Cerebellar cortex (tissue), 1 donor: Measurements from ENCODE around the gene TGFBR3.

ENCODE experiments used
- DNase-seq: peaks from one replicate; pipeline ENCODE4 v3.0.0-alpha.2; 2015; ENCODE audit warnings: low spot score

The TGFBR3 gene

DNA sequence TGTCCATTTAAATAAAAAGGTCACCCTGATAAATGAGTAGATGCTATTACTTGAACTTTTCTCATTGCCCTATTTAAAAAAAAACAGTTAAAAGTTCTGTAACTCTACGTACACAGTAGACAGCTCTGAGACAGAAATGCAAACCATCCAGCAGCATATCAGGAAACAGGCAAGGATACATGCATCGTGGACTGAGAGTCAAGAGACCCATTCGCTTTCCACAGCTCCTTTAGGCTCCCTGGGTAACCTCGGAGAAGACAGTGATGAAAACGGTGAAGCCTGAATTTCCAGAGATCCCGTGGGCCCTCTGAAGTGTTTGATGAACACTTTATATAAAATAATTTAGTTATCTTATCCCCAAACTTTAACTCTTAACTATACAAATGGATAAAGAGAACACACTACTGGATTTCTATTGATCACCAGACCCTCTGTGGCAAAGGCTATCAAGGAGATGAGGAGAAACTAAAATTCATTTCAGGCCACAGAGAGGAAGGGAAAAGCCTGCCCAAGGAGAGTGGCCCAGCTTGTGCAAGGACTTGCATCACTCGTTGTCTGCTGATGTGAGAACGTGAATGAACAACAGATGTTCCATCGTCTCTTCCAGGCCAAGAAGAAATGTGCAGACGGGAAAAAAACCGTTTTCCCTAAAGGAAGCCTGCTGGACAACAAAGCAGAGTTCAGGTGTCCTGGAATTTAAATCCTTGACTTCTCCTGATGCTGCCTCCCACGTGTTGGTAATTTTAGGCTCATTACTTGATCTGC is 131.0 kb downstream of the TGFBR3 start:
- no peak for DNase-seq

DNA sequence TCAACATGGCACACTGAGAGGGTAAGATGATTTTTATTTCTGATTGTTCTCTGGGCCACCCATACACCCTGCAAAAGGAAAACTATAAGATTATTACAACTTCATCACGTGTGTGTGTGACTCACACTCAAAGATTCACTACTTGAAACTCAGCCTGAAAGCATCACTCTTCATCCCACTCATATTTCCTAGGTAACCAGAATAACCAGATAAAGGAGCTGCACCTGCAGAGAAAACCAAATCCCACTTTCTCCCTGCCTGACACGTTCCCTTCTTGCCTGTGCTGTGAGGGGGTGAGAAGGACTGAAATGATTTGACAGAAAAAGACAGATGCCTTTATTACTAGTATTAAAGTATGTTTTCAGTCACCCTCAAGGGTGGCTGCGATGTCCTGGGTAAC is 131.6 kb downstream of the TGFBR3 start:
- no peak for DNase-seq

DNA sequence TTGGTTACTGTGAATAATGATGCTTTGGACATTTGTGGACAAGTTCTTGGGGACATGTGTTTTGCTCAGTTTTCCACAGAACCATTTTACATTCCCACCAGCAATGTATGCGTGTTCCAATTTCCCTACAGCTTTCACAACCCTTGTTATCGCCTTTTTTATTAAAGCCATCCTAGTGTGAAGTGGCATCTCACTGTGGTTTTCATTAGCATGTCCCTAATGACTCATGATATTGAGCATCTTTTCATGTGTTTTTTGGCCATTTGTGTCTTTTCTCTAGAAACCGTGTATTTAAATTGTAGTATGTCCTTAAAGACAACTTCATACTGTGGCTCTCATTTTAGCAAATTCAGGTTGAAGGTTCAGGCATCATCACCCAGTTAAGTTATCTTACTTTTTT is 132.1 kb downstream of the TGFBR3 start:
- no peak for DNase-seq

DNA sequence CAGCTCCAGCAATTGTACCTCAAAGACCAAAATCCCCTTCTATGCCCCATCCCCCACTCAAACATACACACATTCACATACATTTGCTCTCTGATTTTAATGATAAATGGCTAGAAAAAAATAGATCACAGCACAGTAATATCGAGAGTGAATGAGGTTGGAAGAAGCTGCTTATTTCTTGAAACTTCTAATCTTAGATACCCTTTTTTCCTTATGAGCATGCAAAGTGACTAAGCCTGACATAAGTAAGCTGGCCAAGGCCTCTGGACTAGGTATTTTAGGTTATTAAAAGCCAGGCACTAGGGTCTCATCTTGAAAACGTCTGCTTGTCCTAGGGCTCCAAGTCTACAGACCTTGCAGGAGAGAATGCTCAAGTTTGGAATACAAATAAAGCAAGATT is 133.6 kb downstream of the TGFBR3 start:
- DNase-seq = no peak

DNA sequence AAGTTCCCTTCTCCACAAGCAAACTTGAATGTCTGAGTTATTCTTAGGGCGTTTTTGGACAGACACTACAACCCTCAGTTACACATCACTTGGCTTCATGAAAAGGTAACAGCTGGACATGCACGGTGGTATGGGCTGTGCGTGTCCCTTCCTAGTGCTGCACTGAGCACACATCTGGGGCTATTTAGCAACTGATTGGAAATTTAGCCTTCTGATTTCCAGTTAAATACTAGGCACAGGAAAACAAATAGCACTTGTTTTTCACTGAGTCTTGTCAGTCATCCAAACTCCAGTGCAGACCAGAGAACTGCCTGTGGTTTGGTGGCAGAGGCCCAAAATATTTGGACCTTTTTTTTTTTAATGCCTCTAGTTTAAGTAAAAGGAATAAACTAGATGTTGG is 134.7 kb downstream of the TGFBR3 start:
- peak; percentile 19 for DNase-seq

DNA sequence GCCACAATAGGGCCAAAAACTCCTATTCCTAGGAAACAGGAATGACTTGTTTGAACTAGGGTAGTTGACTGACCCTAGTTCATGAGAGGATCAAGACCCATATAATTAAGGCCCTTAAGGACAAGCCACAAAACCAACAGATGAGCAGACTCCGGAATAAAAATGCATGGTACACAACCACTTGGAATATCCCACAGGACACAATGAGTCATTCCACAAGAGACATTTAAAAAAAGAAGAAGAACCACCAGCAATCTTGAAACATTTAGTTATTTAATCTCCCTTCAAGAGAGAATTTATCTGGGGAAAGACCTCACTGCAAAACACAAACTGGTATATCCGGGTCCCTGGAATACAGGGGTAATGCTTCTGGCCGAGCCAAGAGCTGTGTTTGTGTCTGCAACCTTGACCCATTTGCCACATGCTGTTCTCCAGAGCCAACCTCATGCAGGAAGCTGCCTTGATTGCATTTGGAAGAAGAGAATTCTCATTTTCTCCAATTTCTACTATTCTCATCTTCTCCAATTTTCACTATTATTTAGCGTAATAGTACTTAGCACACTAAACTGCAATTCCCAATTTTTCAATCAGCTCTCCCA is 135.5 kb downstream of the TGFBR3 start:
- no peak for DNase-seq

DNA sequence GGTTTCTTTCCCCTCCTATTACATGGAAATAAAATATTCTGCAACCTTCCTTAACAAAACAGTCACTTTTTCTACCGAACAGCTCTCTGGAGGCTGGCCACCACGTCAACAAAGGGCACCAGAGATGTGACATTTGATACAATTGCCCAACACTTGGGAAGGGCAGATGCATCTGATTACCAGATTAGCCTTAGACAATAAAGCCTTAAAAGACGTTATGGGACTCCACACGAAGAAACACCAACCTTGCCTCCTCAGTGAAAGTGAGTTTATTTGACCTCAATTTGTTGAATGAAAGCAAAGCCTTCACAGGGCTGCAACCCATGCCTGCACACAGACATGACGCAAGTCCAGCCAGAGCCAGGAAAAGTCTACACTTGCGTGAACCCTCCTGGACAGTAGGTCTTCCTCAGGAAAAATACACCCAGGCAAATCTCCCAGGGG is 136.1 kb downstream of the TGFBR3 start:
- no peak for DNase-seq

DNA sequence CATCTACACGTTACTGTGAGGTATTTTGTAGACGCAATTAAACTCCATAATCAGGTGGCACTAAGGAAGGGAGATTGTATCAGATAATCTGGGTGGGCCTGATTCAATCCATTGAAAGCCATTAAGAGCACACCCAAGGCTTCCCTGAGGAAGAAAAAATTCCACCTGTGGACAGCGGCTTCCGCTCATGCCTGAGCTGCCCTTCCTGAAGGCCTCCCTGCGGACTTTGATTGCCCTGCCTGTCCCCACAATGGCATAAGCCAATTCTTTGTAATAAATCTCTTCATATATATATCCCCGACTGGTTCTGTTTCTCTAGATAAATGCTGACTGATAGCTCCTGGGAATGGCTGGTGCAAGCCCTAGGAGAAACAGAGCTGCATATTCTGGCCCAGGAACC is 138.3 kb downstream of the TGFBR3 start:
- no peak for DNase-seq

DNA sequence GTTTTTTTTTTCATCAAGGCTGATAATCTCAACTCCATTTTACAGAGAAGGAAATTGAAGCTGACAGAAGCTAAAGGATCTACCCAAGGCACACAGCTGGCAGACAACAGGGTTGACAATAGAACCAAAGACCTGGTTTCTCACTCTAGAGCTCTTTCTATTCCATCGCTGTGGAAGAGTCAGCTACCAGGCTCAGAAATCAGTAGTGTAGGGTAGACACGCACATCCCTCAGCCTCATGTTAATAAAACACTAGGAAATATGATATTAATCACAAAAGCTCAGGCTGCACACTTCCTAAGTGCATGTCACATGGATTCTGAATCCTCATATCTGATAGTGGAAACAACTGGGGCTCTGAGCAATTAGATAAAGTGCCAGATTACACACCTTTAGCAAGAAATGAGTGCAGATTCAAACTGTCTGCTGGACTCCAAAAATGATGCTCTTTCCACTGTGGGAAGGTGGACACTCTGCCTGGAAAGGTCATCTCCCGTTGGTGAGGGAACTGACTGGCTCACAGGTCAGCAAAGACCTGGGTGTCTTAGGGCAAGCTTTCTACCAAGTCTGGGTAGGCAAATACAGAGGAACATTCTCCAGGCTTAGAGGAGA is 139.1 kb downstream of the TGFBR3 start:
- DNase-seq = no peak

DNA sequence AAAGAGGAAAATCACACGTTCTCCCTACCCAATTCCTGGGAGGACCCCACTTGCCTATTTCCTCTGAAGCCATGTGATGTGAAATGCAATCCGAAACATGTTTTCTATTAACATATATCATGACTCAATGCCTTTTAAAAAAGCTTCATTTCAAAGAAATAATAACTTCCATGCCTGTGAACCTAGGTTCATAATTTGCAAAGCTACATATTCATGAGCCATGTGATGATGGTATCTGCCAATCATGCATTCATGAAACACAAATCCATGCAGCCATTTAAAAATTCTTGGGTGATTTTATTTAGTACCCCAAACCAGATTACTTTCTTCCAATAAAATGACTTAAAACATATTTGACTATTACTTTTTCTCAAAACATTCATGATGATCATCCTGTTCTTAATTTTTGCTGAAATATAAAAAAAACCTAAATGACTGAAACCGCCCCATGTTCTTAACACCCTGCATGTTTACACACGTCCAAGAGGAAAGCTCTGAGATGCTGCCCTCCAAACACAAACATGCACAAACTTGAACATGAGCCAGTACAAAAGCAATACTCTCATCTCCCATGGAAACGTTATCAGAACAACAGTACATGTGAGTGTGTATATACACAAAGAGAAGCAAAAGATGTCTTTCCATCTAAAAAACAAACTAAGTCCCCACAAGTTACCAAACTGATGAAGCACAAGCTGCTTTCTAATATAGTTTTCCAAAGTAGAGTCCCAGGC is 140.1 kb downstream of the TGFBR3 start:
- no peak for DNase-seq

DNA sequence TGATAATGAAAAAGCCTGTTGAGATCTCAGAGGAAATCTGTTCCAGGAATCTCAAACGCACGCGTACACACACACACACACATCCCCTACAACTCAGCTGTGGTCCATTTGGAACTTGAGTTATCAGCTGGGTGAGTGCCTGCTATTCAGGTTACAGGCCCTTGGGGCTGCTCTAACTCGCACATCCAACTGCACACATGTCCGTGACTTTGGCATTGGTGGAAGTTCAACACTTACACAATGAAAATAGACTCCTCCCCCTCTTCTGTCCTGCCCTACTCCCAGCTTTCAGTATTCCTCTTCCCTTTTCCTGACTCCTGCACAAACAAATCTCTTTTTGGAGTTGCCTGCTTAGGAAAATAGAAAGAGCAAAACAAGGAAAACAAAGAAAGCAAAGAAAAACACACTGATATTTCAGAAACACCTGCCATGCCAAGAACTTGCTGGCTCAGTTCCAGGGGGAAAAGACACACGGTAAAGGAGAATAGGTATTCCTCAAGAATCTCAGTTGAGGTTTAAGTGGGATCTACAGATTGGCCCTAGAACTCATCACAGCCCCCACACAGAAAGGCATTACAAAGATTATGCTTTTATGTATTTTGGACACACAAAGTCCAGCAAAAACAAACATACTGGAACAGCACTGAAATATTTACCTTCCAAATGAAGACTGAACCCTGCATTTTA is 140.9 kb downstream of the TGFBR3 start:
- DNase-seq = no peak

DNA sequence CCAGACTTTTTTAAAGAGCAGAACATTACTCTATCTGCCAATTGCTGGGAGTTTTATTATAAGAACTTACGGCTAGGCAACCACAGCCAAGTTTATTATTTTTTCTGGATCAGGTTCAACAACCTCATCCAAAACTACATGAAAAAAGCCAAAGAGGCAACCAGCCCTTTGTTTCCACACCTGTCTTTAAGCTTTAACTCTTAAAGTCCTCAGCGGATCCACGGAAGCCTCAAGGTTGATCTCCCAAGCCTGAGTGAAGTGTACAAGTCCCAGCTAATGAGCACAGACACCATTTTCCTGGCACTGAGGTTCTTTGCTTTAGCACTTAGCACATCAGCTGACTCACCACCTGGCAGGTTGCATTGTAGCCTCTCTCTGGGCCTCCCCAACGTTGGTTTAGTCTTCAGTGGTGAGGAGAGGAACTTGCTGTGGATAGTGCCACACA is 143.1 kb downstream of the TGFBR3 start:
- DNase-seq = no peak

DNA sequence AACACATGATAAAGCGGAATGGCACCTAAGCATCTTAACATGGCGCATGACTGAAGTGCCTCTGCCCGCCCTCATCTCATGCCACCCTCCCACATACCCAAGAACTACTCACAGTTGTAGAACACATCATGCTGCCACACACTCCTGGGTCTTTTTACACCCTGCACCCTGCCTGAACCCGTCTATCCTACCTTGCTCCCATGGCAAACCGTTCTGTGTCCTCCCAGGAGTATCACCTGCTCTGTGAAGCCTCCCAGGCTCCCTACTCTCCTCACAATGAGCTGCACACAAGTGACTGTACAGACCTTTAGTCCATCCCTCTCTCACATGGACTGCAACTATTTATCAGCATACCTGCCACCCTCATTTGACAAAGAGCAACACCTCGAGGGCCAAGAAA is 144.0 kb downstream of the TGFBR3 start:
- no peak for DNase-seq

DNA sequence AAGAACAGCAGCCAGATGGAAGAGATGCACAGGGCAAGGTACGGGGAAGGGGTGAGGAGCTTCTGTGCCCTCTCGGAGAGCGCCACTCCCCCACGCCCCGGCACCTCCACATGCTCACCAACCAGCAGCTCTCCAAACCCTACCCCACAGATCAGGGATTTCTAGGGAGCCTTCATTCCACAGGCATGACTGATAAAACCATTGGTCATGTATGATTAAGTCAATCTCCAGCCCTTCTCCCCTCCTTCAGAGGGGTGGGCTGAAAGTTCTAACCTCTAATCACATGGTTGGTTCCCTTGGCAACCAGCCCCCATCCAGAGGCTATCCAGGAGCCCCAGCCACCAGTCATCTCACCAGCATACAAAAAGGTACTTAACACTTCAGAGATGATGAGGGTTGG is 144.7 kb downstream of the TGFBR3 start:
- DNase-seq = no peak

DNA sequence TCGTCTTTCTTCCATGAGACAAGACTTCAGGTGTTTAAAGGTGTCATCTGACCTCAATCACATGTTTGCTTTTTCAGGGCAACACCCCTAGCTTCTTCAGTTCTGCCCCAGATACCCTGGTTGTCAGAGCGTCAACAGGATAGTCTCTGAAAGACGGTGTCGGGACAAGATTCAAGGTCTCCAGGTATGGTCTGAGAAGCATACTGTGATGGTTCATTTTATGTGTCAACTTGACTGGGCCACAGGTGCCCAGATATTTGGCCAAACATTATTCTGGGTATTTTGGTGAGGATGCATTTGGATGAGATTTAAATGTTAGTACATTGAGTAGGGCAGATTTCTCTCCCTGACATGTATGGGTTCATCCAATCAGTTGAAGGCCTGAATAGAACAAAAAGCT is 148.3 kb downstream of the TGFBR3 start:
- DNase-seq = no peak

DNA sequence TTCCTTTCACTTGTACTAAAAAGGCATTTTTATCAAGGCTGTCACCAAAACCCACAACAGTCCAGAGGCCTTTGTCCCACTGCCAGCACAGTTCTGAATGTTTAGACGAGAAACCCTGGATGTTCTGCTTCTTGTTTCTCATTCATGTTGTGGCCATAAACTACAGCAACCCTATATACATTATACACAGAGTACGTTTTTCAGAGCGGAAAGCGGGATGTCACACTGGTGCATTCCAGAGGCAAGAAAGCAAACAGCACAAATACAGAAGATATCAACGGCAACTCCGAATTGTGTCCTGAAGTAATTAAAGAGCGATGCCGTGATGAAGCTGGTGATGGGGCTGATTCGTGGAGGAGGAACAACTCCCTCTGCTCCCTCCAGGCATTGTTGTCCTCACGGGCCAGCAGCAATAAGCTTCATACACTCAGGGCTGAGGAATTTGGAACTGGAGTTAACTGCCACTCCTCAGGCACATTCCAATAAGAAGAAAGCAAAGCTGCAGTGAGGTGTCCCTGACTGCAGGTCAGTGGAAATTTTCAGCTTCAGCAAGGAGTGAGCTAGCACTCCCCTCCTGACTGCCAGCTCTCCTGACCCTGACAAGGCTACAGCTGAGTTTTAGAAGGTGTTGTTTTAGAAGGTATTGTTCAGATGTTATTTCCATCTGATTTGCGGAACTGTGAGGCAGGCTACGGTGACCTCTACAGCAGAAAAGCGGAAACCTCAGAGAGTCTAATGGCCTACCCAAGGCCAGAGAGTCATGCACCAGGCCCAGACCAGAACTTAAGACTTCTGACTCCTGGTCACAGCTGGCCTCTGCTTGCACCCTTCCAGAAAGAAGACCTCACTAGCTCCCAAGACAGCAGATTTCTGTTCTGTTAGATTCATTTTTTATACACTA is 149.0 kb downstream of the TGFBR3 start:
- peak; percentile 36 for DNase-seq

DNA sequence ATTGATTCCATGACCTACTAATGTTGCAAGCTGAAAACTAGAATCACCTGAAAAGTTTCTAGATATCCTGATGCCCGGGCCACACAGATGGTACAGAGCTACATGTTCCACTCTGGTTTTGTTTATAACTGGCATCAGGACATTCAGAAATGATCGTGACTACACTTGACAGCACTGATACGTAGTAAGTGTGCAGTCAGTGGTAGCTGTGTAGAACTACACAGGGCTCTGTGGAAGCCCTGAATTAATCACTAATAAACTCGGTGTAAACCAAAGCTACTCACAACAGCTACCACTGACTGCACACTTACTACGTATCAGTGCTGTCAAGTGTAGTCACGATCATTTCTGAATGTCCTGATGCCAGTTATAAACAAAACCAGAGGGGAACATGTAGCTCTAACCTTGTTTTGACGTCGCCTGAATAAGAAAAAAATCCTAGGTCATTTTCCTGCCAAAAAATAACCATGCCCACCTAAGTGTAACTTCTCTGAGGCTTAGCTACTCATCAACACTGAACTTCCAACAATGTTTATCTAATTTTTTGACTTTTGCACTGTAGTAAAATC is 149.7 kb downstream of the TGFBR3 start:
- no peak for DNase-seq

DNA sequence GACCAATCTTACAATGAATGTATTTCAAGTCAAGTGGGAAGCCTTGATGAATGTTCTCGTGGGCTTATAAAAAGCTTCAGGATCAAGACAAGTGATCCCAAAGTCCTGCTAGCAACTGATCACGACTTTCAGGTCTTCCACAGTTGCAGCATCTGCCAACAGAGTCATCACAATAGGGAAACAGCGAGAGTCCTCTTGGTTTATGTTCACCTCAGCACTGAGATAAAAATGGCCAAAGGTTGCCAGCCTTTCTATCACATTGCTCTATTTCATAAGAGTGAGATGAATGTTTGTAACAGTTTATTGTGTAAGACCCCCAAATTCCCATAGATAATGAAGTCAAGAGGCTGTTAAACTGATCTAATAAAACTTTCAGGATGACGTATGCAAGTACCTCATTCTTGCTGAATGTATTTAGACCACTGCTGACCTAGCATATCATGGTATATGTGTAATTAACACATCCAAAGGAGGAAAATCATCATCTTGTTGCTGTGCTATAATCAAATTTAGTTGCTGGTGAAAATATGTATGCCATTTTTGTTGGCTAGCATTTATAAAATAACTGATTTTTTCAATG is 150.6 kb downstream of the TGFBR3 start:
- DNase-seq = no peak

DNA sequence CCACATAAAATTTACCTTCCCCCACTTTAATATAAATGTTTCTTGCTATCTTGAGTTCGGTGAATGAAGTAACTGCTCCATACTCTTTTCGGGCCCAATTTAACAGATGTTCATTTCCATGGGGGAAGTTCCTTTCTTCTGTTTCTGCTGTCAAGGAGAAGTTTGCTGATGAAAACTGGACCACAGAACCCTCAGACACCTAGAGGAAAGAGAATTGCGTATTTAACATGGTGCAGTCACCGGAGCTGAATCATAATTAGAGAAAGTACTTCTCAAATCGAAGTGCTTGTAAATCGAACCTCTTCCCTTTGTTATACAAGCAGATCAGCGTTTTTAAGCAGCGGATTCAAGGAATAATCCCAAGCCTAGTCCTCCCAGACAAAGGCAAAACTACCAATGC is 151.2 kb downstream of the TGFBR3 start:
- no peak for DNase-seq

DNA sequence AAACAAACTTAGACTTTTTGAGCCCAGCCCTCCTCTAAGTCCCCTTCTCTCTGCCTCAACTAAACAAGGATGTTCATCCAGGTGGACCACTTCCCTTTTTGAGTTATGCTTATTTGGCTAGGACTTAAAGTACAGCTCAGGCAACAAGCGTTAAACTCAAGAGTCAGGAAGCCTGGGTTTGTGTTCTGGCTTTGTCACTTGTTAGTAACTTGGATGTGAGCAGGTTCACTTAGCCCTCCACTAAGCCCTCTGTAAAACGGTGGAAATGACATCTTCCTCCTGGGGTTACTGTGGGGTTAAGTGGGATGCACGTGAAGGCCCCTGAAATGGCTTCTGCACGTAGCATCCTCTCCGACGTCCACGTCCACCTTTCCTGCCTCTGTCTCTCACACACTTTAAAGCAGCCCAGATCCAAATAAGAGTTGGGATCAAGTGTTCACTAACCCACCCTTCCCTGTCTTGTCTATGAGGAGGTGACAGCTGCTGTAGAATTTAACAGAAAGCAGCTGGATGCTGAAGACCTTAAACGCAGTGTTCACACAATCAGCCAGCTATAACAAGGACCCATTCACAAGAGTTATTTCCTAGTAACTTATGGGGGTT is 152.7 kb downstream of the TGFBR3 start:
- no peak for DNase-seq
